NCI-H2107 treated with DMSO at 0.1 percent for 48 hours (cell line): Measurements from ENCODE around the gene ADAT3.

ENCODE experiments used
- DNase-seq: peaks from one replicate; lab custom pipeline; 2025; ENCODE audit not compliant: unreplicated experiment; lab: John Stamatoyannopoulos, UW

Gene ADAT3

DNA sequence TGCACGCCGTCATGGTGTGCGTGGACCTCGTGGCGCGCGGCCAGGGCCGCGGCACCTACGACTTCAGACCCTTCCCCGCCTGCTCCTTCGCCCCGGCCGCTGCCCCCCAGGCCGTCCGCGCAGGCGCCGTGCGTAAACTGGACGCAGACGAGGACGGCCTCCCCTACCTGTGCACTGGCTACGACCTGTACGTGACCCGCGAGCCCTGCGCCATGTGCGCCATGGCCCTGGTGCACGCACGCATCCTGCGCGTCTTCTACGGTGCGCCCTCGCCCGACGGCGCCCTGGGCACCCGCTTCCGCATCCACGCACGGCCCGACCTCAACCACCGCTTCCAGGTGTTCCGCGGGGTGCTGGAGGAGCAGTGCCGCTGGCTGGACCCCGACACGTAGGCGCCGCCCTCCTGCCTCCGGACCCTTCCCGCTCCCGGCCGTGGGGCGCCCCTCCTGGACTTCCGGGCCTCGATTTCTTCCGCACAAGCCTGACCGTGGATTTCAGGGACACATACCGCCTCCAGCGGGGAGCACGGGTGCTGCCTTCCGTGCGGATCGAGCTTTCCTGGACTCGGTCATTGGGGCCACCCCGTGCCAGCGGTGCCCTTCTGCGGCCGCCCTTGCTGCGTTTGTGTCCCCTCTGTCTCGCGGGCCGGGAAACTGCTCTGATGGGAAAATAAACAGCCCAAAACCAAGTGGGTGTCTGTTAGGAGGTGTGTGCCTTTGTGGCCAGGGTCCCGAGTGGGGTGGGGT lies 7.7 kb downstream of the ADAT3 start:
- no peak for DNase-seq

DNA sequence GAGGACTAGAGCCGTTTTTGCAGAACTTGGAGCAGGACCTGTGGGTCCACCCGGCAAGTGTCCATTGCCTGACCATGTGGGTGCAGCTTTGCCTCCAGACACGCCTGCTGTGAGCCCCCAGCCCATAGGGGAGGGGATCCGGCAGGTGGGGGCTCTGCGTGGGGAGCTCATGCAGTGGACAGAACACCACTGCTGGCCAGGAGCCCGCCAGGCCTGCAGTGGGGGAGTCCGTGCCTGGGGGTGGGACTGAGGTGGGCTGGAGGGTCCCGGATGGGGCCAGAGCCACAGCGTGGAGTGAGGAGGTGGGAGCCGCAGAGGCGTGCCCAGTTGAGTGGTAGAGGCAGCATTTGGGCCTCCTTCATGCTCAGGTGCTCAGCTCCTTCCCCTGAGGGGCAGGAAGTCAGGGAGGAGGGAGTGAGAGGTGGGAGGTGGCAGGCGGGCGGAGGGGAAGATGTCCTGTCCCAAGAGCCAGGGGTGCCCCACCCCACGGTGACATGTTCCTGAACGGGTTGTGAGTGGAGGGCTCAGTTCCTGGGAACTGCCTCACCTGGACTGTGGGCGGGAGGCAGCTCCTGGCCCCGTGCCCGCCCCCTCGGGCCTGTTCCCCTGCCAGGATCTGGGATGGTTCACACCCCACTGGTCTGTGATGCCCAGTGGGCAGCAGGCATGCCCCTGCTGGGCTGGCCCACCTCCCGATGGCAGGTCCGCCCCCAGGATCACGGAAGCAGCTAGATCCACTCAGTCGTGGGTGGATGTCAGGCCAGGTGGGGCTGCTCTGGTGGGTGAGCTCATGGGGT lies 8.8 kb downstream of the ADAT3 start:
- DNase-seq, result no peak

DNA sequence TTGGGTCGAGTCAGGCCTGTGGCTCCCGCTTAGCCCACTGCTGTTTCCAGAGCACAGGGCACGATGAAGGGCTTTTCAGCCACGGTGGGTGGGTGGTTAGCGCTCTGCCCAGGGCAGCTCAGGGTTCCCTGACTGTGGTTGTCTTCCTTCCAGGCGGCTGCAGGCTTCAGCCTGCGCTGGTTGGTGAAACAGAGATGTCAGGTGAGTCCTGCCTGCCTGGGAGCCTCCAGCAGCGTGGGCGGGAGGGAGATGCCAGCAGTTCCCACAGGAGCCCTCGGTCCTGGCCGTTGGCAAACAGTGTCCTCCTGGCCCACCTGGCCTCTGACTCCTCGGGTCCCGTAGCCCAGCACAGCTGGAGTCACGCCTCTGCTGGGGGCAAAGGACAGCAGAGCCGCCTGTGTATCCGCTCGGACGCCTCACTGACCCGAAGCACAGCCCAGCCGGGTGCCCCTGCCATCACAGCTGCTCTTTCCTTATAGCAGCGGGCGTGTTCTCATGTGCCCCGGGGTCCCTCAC lies 9.7 kb downstream of the ADAT3 start:
- no peak for DNase-seq

DNA sequence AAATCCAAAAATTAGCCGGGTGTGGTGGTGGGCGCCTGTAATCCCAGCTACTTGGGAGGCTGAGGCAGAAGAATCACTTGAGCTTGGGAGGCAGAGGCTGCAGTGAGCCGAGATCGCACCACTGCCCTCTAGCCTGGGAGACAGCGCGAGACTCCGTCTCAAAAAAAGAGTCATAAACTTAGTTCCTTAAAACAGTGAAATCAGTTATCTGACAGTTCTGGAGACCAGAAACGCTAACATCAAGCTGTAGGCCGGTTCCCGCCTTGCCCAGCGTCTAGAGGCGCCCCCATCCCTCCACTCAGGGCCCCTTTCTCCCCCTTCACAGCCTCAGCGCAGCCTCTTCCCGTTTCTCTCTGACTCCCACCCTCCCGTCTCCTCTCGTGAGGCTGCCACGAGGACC lies 11.9 kb downstream of the ADAT3 start:
- DNase-seq, result no peak

DNA sequence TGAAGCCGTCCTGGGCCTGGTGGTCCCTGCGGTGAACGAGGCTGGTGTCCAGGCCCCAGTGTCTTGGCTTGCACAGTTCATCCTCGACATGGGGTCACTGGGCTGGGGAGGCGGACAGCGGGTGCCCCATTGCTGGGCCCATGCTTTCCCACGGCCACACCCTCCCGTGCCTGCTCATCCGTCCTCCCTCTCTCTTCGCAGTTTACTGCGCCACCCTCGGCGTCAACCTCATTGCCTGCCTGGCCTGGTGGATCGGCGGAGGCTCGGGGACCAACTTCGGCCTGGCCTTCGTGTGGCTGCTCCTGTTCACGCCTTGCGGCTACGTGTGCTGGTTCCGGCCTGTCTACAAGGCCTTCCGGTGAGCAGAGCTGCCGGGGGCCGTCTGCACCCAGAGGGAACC lies 12.7 kb downstream of the ADAT3 start:
- no peak for DNase-seq

DNA sequence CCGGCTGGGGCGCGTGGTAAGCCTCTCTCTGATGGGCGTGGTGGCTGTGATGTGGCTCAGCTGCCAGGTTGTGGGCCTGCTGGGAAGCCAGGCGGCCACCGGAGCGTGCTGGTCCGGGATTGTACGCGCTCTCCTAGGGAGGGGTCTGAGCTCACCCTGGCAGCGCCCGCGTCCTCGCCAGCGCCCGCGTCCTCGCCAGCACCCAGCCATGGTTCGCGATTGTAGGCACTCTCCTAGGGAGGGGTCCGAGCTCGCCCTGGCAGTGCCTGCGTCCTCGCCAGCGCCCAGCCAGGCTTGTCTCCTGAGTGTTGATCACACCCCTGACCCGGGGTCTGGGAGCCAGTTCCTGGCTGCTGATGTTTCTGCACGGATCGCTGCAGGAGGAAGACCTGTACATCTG lies 13.8 kb downstream of the ADAT3 start:
- no peak for DNase-seq

DNA sequence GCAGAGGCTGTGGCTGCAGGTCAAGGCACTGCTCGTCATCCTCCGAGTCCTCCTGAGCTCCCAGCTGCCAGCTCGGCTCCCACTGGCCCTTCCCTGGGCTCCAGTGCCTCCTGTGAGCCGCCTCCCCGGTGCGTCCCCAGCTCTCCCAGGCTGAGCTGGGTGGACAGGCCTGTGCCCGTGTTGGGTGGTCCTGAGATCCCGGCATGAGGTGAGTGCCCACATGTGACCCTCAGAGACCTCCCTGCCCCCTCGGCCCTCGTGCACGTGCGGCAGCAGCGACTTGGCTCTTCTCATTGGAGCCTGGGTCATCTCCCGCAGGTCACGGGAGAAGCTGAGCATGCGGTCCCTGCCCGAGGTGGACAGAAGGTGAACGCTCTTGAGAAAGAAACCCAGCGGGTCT lies 15.4 kb downstream of the ADAT3 start:
- DNase-seq, result no peak

DNA sequence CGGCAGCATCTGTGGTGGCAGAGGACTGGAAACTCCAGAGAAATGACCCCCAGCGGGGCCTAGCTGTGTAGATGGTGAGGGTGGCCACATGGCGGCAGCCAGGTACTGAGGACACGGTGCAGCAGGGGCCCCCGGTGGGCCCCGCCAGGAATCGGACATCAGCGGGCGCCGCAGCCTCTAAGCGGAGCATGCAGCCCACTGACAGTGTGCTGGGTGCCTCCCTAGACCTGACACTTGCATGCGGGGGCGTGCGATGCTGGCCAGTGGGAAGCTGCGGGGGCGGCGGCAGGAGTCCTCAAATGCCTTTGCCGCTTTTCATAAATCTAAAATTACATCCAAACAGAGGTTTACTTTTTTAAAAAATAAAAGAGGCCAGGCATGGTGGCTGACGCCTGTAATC lies 16.1 kb downstream of the ADAT3 start:
- no peak for DNase-seq

DNA sequence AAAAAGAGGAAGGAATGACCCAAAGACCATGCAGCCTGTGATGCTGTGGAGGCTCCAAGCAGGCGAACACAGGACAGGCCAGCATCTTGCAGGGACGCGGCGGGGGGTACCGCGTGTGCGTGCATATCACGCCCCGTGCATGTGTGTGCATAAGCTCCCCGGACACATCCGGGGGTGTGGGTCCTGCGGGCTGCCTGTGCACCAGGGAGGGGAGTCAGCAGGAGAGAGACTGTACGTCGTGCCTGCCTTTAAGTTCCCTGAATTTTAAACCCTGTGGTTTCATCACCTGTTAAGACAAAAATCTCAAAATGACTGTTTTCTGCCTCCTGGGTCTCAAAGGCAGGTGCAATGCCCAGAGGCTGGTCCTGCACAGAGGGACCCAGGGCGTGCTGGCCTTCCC lies 16.6 kb downstream of the ADAT3 start:
- DNase-seq, result no peak

DNA sequence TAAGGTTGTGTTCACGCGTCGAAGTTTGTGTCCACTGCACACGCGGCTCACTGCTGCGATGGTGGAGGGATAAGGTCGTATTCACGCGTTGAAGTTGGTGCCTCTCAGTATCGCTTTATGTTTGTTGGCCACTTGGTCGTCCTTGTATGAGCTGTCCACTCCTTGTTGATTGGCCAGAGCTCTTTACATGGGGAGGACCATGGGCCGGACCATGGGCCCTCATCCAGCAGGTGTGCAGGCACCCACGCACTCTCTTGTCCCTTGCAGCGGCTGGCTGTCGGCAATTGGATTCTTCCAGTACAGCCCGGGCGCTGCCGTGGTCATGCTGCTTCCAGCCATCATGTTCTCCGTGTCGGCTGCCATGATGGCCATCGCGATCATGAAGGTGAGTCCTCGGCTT lies 17.6 kb downstream of the ADAT3 start:
- DNase-seq, result no peak

DNA sequence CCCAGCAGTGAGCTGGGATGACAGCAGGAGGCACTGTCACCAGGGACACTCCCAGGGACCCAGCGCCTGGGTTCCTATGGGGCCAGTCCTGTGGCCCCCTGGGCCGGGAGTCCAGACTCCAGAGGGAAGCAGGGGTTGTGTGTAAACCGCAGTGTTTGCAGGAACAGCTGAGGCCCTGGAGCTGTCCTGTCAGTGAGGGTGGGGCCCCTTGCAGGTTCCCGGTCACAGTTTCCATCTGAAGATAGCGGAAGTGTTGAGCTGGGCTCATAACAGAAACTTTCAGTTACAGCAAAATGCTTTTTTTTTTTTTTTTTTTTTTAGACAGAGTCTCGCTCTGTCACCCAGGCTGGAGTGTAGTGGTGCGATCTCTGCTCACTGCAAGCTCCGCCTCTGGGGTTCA lies 18.1 kb downstream of the ADAT3 start:
- no peak for DNase-seq

DNA sequence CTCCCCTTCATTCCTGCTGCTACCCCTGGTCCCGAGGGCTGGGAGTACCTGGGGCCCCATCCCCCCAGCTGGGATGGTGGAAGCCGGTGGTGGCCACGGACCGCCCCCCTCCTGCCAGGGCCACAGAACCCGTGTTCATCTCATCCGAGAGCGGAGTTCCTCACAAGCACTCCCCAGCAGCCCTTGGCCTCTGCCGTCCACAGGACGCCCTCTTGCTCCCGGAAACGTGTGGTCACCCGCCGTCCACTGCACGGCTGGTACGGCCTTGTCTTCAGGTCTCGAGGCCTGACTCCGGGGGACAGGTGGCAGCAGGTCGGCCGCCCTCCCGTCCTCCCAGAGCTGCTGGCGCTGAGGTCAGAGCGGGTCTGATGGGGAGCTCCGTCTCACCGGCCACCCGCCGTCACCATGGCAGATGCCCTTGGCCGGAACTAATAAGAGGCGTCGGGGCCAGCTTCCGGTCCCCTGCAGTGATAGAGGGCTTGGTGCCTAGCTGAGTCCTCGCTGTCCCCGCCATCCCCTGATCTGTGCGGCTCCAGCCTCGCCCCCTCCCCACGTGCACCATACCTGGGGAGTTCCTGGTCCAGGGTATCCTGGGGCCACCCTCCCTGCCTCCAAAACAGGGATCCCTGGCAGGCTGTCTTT lies 19.2 kb downstream of the ADAT3 start:
- no peak for DNase-seq

DNA sequence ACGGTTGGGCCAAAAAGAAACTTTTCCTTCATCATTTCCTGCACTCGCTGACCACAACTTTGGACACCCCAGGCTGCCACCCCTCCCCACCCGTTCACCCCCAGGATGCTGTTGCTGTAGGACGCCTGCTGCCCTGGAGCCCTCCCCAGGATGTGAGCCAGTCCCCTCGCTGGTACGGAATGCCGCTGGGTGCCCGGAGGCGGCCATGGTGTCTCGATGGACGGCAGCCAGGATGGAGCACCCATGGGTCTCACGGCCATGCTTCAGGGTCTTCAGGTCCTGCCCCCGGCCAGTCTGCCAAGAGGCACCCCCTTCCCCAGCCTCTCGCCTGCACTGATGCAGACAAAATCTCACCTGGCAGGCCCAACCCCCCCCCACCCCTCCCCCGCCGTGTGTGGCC lies 20.3 kb downstream of the ADAT3 start:
- DNase-seq, result no peak

DNA sequence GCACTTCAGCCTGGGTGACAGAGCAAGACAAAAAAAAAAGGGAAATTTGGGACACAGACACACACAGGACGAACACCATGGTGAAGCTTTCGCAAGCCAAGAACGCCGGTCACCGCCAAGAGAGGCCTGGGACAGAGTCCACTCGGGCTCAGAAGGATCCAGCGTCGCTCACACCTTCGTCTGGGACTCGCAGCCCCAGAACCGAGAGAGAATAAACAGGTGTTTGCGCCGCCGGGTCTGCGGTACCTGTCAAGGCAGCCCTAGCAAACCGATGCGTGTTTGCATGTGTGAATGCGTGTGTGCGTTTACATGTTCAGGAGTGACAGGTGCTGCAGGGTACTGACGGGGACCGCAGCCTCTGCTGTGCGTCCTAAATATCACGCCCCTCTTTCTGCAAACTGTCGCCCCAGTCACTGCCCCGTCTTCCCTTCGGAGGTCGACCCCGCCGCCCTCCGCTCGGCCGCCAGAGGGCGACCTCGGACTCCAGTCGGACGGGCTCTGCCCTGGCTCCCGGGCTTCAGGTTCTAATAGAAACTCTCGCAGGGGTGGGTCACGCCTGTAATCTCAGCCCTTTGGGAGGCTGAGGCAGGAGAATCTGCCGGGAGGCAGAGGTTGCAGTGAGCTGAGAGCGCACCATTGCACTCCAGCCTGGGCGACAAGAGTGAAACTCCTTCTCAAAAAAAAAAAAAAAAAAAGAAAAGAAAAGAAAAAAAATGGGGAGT lies 24.0 kb downstream of the ADAT3 start:
- DNase-seq, result no peak

DNA sequence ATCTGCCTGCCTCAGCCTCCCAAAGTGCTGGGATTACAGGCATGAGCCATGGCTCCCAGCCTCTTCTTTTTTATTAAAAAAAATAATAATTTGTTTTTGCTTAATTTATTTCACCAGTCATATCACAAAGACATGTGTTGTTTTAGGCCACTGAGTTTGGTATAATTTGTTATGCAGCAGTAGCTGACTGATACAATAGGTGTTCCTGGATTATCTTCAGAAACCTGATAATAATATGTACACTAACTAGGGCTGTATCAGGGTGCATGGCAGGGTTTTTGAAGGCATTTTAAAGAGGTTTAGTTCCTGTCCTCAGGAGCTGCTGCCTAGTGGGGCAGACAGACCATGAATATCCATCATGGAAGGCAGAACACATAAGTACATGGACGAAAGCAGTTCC lies 26.2 kb downstream of the ADAT3 start:
- no peak for DNase-seq

DNA sequence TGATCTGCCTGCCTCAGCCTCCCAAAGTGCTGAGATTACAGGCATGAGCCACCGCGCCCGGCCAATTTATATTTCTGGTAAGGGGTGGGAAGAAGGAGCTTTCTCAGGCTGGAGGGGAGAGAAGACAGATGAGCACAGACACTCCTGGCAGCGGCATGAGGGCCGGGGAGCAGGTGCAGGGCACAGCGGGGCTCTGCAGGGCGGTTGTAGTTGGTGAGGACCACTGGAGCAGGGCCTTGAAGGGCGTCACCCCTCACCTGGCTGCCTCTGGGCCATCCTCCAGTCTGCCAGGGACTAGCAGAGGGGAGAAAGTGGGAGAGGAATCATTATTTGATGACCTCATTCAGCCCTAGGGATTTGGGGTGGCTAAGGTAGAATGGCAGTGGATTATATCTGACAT lies 27.2 kb downstream of the ADAT3 start:
- DNase-seq, result no peak

DNA sequence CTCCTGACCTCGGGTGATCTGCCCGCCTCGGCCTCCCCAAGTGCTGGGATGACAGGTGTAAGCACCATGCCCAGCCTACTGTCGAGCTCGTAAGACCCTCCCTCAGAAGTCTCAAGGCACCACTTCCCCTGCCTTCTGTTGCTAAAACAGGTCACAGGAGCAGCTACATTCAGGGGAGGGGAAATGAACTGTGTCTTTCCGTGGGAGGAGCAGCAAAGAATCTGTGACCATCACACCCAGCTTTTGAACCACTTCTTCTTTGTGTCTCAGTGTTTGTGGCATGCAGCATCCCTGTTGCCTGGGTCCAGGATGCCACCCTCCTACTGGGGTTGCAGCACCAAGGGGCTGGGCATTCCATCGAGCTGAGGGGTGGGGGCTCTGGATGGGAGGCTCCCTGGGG lies 28.0 kb downstream of the ADAT3 start:
- no peak for DNase-seq

DNA sequence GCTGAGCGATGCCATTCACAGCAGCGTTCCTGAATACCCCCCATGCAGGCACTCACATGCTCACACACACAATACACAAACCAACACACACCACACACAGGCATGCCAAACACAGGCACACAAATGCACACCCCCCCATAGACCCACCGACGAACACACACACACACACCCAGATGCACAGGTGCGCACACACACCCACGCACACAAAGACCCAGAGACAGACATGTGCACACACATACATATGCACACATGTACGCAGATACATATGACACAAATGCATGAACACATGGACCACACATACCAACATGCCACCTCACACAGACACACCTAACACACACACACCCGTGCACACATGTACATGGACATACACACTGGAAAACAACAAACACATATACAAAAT lies 28.7 kb downstream of the ADAT3 start:
- DNase-seq, result no peak

DNA sequence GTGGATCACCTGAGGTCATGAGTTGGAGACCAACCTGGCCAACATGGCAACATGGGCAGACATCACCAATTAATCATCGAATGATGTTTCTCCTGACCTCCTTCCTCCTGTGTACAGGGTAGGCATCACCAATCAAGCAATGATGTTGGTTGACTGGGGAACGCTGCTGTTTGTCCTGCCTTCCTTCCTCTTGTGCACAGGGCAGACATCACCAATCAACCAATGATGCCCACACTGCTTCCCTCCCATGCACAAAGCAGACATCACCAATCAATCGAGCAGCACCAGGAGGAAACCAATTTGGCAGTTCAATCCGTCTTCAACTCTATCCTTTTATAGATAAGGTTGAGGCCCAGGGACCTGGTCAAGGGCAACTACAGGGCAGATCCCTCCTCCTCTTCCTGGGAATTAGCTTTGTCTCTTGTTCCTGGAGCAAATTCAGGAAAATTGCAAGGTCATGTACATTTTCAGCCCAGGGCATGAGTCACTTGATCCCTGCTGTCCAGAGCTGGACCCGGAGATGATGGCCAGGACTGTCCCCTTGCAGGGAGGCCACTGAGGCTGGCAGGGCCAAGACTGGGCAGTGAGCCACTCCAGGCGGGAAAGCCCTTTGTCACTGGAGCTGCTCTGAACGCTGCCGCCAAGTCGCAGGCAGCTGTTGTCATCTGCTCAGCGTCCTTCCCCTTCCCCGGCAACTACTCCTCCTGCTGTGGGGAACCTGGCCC lies 30.4 kb downstream of the ADAT3 start:
- no peak for DNase-seq

DNA sequence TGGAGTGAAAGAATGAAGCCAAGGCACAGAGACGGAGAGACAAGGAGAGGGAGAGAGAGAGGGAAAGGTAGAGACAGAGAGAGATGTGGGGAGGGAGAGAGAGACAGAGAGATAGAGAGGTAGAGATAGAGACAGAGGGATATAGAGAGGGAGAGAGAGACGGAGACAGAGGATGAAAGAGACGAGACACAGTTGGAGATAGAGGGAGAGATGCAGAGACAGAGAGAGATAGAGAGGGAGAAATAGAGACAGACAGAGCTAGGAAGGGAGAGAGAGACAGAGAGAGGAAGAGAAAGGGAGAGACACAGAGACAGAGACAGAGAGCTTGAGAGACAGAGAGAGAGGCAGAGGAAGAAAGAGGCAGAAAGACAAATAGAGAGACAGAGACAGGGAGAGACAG lies 31.2 kb downstream of the ADAT3 start:
- DNase-seq, result no peak
